ENCODE data around the gene ARID1B. TPM values are rescaled to one million over a fixed set of nuclear protein-coding genes. Genes with fewer than 3 reads are reported as not detected.

ARID1B gene
- total and polyA plus RNA-seq, 7 donors = 8.4 to 115 (median 69.6) TPM

DNA sequence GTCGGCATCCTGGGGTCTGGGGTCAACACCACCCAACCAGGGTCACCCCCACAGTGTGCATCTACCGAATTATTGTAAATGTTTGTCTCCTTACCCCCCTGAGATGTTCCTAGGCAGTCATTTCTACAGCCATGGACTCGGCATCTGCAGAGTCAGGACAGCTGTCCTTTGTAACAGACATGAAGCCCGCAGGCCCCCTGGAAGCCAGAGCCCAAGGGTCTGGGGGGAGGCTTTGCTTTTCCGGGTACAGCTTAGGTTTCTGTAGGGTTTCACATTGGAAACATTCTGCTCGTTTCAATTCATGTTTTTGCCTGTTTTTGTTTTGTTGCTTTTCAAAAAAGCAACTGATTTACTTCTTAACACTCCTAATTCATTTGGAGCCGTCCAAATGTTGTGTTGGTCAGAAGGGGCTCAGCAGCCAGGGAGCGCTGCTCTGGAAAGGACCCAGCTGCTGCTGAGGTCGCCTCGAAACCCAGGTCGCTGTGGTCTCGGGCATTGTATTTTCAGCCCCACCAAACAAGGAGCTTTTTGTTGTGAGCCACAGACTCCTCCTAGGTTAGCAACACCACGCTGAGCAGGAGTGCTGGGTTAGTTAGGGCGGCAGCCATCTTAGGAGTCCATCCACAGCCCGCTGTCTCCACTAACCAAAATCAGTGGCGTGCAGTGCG, 385.7 kb downstream of the ARID1B start:
- Histone ChIP-seq H3K36me3 (peaks cover 0 to 12% (median 3%) of the 10 kb centered on the region in 4 donors), H3K27ac (no peak overlapping the region), H3K4me3 (no peak overlapping the region), H3K4me1 (peaks cover 0 to 17% (median 7%) of the 10 kb centered on the region in 4 donors), H3K9me3 (no peaks in the 10 kb centered on the region), H3K27me3 (no peaks in the 10 kb centered on the region)
- DNase-seq = no peak
- intact Hi-C loops (cut with DNase I) = no loop called here
- WGBS, 2 donors = 89 to 94% methylated on average over 17 of the region's 17 CpGs
- TF ChIP-seq, protein P1, sequence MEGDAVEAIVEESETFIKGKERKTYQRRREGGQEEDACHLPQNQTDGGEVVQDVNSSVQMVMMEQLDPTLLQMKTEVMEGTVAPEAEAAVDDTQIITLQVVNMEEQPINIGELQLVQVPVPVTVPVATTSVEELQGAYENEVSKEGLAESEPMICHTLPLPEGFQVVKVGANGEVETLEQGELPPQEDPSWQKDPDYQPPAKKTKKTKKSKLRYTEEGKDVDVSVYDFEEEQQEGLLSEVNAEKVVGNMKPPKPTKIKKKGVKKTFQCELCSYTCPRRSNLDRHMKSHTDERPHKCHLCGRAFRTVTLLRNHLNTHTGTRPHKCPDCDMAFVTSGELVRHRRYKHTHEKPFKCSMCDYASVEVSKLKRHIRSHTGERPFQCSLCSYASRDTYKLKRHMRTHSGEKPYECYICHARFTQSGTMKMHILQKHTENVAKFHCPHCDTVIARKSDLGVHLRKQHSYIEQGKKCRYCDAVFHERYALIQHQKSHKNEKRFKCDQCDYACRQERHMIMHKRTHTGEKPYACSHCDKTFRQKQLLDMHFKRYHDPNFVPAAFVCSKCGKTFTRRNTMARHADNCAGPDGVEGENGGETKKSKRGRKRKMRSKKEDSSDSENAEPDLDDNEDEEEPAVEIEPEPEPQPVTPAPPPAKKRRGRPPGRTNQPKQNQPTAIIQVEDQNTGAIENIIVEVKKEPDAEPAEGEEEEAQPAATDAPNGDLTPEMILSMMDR (IDR thresholded peaks at IDR 0.05) = no peak
- TF ChIP-seq POLR2AphosphoS5 (IDR thresholded peaks at IDR 0.05) (no peak), POLR2A (IDR thresholded peaks at IDR 0.05) (no peak), EP300 (IDR thresholded peaks at IDR 0.05) (no peak)

DNA sequence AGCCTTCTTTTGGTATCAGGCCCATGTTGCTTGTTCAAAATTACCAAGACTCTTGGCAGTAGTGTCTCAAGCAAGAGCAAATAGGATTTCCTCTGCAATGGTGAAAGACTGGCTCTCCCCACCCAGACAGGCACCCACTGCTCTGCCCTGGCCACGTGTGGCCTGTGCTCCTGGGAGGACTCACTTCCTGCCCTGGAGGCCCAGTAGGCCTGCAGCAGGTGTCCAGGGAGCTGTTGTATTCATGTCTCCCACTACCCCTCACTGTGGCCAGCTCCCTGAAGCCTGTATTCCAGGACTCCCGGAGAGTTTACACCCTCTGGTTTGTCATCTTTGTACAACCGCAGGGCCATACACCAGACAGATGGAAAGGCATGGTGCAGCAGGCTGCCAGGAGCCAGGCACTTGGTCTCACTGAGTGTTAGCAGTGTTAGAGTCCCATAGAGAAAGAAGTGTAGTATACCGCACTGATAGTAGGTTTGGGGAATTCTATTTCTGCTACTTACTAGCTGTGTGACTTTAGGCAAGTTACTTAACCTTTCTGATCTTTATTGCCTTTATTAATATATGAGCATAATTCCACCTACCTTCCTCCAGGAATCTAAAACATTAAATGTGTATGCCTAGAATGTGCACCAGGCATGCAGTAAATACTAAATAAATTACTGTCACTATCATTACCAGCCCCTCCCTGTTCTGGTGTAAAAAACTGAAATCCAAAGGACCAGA, 386.4 kb downstream of the ARID1B start:
- Histone ChIP-seq H3K9me3 (no peaks in the 10 kb centered on the region), H3K4me3 (no peak overlapping the region), H3K27me3 (no peaks in the 10 kb centered on the region), H3K4me1 (peaks cover 0 to 18% (median 7%) of the 10 kb centered on the region in 4 donors), H3K27ac (no peak overlapping the region), H3K36me3 (peaks cover 0 to 19% (median 6%) of the 10 kb centered on the region in 4 donors)
- intact Hi-C loops (cut with DNase I) = no loop called here
- DNase-seq = no peak
- no peak for TF ChIP-seq POLR2A (IDR thresholded peaks at IDR 0.05)
- TF ChIP-seq, protein P1 (IDR thresholded peaks at IDR 0.05) = no peak
- TF ChIP-seq POLR2AphosphoS5 (IDR thresholded peaks at IDR 0.05) = no peak
- TF ChIP-seq EP300 (IDR thresholded peaks at IDR 0.05) = no peak
- WGBS, 2 donors = 84 to 86% methylated on average over 4 of the region's 4 CpGs

DNA sequence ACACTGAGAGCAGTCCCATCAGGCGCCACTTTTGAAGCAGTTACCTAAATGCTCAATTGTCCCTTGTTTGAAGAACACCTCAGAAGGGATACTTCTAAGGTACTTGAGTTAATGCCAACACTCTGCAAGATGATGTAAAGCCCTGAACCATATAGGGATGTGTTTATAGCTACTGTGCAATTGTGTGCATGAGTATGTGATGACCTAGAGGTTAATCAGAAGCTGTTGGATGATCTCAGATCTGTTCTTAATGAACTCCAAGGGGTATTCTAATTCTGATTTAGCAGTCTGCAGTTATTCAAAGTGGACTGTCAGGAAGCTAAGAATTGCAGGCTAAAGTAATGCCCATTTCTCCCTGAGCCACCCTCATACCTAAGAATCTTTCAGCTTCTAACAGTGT, 387.8 kb downstream of the ARID1B start:
- WGBS, 2 donors = 98 to 99% methylated on average over 1 of the region's 1 CpG
- intact Hi-C loops (cut with DNase I) = no loop called here
- H3K27ac ChIP-seq = no peak overlapping the region

DNA sequence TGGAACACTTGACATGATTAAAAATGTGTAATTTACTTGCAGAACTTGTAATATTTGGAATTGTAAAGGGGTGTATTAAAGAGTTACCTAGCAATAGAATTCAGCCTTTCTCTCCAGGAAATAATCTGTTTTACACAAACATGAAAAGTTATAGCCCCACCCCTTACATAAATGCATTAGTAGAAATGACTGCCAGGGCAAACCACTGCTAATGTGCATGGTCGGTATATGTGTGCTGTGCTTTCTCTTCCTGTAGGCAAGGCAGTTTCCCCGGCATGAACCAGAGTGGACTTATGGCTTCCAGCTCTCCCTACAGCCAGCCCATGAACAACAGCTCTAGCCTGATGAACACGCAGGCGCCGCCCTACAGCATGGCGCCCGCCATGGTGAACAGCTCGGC, 389.6 kb downstream of the ARID1B start:
- H3K36me3 ChIP-seq = peaks cover 0 to 19% (median 6%) of the 10 kb centered on the region in 4 donors

More for the DNA sequence above, 387.8 kb downstream of the ARID1B start:
- TF ChIP-seq, protein P1 (IDR thresholded peaks at IDR 0.05) = no peak
- TF ChIP-seq POLR2A (IDR thresholded peaks at IDR 0.05) = no peak
- TF ChIP-seq POLR2AphosphoS5 (IDR thresholded peaks at IDR 0.05) = no peak
- TF ChIP-seq EP300 (IDR thresholded peaks at IDR 0.05) = no peak
- Histone ChIP-seq H3K4me1 (peaks cover 0 to 32% (median 20%) of the 10 kb centered on the region in 4 donors), H3K4me3 (no peak overlapping the region), H3K9me3 (no peaks in the 10 kb centered on the region), H3K27me3 (no peaks in the 10 kb centered on the region), H3K36me3 (peaks cover 0 to 19% (median 6%) of the 10 kb centered on the region in 4 donors)
- no peak for DNase-seq

DNA sequence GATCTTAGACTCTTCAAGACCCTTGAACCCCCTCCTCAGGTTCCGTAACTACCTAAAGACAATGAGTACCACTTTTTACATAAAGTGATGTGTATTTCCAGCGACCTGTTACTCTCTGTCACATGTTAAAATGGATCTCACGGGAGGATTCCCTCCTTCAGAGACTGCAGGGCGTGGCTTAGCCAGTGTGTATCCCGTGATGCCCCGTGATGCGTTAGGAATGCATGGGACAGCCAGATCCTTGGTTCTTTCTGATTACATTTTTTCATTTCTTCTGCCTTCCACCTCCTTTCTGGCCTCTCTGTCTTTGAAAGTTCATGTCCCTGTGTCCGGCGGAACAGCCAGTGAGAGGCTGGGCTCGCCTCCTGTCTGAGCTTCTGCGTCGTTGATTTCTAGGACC, 390.7 kb downstream of the ARID1B start:
- no peak overlapping the region for H3K4me3 ChIP-seq
- no peak for DNase-seq
- peaks cover 0 to 26% (median 20%) of the 10 kb centered on the region in 4 donors for H3K4me1 ChIP-seq
- TF ChIP-seq EP300 (IDR thresholded peaks at IDR 0.05) = no peak
- TF ChIP-seq, protein P1 (IDR thresholded peaks at IDR 0.05) = no peak
- no peak for TF ChIP-seq POLR2AphosphoS5 (IDR thresholded peaks at IDR 0.05)
- no peak for TF ChIP-seq POLR2A (IDR thresholded peaks at IDR 0.05)
- no peaks in the 10 kb centered on the region for H3K9me3 ChIP-seq
- no peak overlapping the region for H3K27ac ChIP-seq
- intact Hi-C loops (cut with DNase I) = no loop called here
- H3K27me3 ChIP-seq = no peaks in the 10 kb centered on the region
- peaks cover 0 to 19% (median 6%) of the 10 kb centered on the region in 4 donors for H3K36me3 ChIP-seq
- 95 to 97% methylated on average over 12 of the region's 12 CpGs for WGBS, 2 donors

More for the DNA sequence above, 389.6 kb downstream of the ARID1B start:
- H3K4me3 ChIP-seq = no peak overlapping the region
- TF ChIP-seq EP300 (IDR thresholded peaks at IDR 0.05) (no peak), POLR2A (IDR thresholded peaks at IDR 0.05) (no peak)
- H3K27ac ChIP-seq = no peak overlapping the region
- no peak for DNase-seq
- WGBS, 2 donors = 92 to 97% methylated on average over 8 of the region's 8 CpGs
- no peaks in the 10 kb centered on the region for H3K27me3 ChIP-seq
- intact Hi-C loops (cut with DNase I) = no loop called here
- no peaks in the 10 kb centered on the region for H3K9me3 ChIP-seq
- peaks cover 0 to 30% (median 22%) of the 10 kb centered on the region in 4 donors for H3K4me1 ChIP-seq
